K562 (cell line): ENCODE measurements around the gene BMPER. TPM values are rescaled to one million over a fixed set of nuclear protein-coding genes. Genes with fewer than 3 reads are reported as not detected.

Experiments
- ATAC-seq: fragments of 200-7000 bp; cut with Tn5 transposase; 3 replicates; pipeline ENCODE4 v1.9.1; 2020; ENCODE audit warnings: moderate library complexity
- BruUV-seq: library from RNA; stranded (reverse); fragments of 400-500 nt; replicated peaks from 2 replicates; lab custom pipeline; 2021; lab: Mats Ljungman, UMichigan
- CTCF ChIA-PET: fragments of 300-600 bp; formaldehyde crosslinking; extraction: SDS; loops from one replicate; lab custom pipeline; 2021; ENCODE audit warnings: low intra/inter-chr PET ratio; lab: Yijun Ruan, JAX
- POLR2A ChIA-PET: fragments of 300-600, 350-650 bp; sonication (Branson Sonifier 250); formaldehyde crosslinking; extraction: SDS; loops from one replicate; lab custom pipeline; 2021; ENCODE audit warnings: antibody characterized with exemption, inconsistent platforms; lab: Yijun Ruan, JAX
- DNase-seq, 4 experiments: peaks; one replicate each; pipeline versions ENCODE4 v3.0.0 to v3.0.0-alpha.2; 2011 to 2018; ENCODE audit warnings: low spot score in 3 of 4, mixed read lengths in 3 of 4; ENCODE audit errors: extremely low read depth in 1 of 4
- FAIRE-seq: peaks from 2 replicates; lab custom pipeline; 2011; peaks lifted over from hg19 to GRCh38; lab: Jason Lieb, UNC
- H2AFZ ChIP-seq: 2 replicates; pipeline ENCODE4 v1.6.0; 2011; ENCODE audit warnings: low read depth, low read length, control low read depth, inconsistent platforms
- H3K27ac ChIP-seq: fragments of 200-600 bp; 3 replicates; pipeline ENCODE4 v1.8.0; 2011; ENCODE audit warnings: low read depth, mild to moderate bottlenecking, control low read depth, inconsistent platforms, low read length, moderate library complexity, mixed read lengths; ENCODE audit errors: extremely low read depth
- H3K27me3 ChIP-seq, 2 experiments: fragments of 300-600 bp in 1 of 2; 2 replicates in 1 of 2; 3 replicates in 1 of 2; pipeline versions ENCODE4 v1.6.0 to v1.8.0; 2011; ENCODE audit warnings: inconsistent platforms in 2 of 2, low read length in 2 of 2, mild to moderate bottlenecking in 1 of 2, mixed read lengths in 1 of 2, moderate library complexity in 1 of 2; ENCODE audit not compliant: control insufficient read depth in 2 of 2, insufficient read depth in 2 of 2
- H3K36me3 ChIP-seq: fragments of 300-600 bp; 3 replicates; pipeline ENCODE4 v1.8.0; 2011; ENCODE audit warnings: mild to moderate bottlenecking, low read length, inconsistent platforms; ENCODE audit not compliant: control insufficient read depth, insufficient read depth
- H3K4me1 ChIP-seq, 2 experiments: fragments of 200-600 bp in 1 of 2; replicated peaks in 1 of 2; 2 replicates in 1 of 2; 3 replicates in 1 of 2; pipeline versions ENCODE4 v1.5.1 to v1.8.0; 2011; ENCODE audit warnings: inconsistent platforms in 2 of 2, low read length in 2 of 2, mild to moderate bottlenecking in 1 of 2, mixed read lengths in 1 of 2, moderate library complexity in 1 of 2; ENCODE audit not compliant: control insufficient read depth in 2 of 2, insufficient read depth in 2 of 2
- H3K4me2 ChIP-seq: 2 replicates; pipeline ENCODE4 v1.6.1; 2011; ENCODE audit warnings: low read length, control low read depth, inconsistent platforms, mixed read lengths; ENCODE audit not compliant: insufficient read depth
- H3K4me3 ChIP-seq: fragments of 200-600 bp; sonication (generic), shearing (Covaris generic); 2 replicates; pipeline ENCODE4 v1.5.1; 2016; ENCODE audit warnings: control low read depth, inconsistent platforms
- H3K79me2 ChIP-seq: fragments of 200-600 bp; 3 replicates; pipeline ENCODE4 v1.8.0; 2011; ENCODE audit warnings: low read length, inconsistent platforms; ENCODE audit not compliant: control insufficient read depth, insufficient read depth
- H3K9ac ChIP-seq, 2 experiments: 2 replicates each; pipeline versions ENCODE4 v1.6.0 to v1.6.1; 2011; ENCODE audit warnings: low read depth in 2 of 2, low read length in 2 of 2, control low read depth in 1 of 2, inconsistent platforms in 1 of 2, mild to moderate bottlenecking in 1 of 2, mixed read lengths in 1 of 2; ENCODE audit not compliant: insufficient read depth in 1 of 2
- H3K9me1 ChIP-seq: one replicate; pipeline ENCODE4 v1.6.0; 2011; ENCODE audit warnings: inconsistent platforms, mild to moderate bottlenecking, low read length, moderate library complexity; ENCODE audit not compliant: control insufficient read depth, insufficient read depth
- H3K9me3 ChIP-seq: replicated peaks from 2 replicates; pipeline ENCODE4 v1.5.1; 2011; ENCODE audit warnings: low read depth, low read length, inconsistent platforms; ENCODE audit not compliant: control insufficient read depth, insufficient read depth
- H4K20me1 ChIP-seq: replicated peaks from 2 replicates; pipeline ENCODE4 v1.6.1; 2011; ENCODE audit warnings: low read length, inconsistent platforms, mixed read lengths; ENCODE audit not compliant: control insufficient read depth, insufficient read depth
- CBX5 ChIP-seq: IDR thresholded peaks from 2 replicates; pipeline ENCODE4 v1.6.1; 2014; ENCODE audit warnings: low read depth, borderline replicate concordance
- EWSR1 ChIP-seq: fragments of 450-650 bp; IDR thresholded peaks from 2 replicates; pipeline ENCODE4 v1.6.1; 2018; ENCODE audit warnings: borderline replicate concordance, mild to moderate bottlenecking, low read depth, moderate library complexity; ENCODE audit not compliant: partially characterized antibody
- PRDM10 ChIP-seq: fragments of 450-650 bp; IDR thresholded peaks from 2 replicates; pipeline ENCODE4 v1.6.1; 2018; ENCODE audit not compliant: partially characterized antibody
- SFPQ ChIP-seq: fragments of 200-400 bp; formaldehyde crosslinking; IDR thresholded peaks from 2 replicates; pipeline ENCODE4 v1.6.1; 2017; ENCODE audit warnings: mild to moderate bottlenecking, low read depth, low read length, moderate library complexity
- ZNF41 ChIP-seq: fragments of 250-450 bp; sonication (Bioruptor Pico); conservative IDR thresholded peaks from 2 replicates; pipeline ENCODE4 v1.4.0; 2020; ENCODE audit warnings: mild to moderate bottlenecking
- WGBS: fragments of 100-300 bp; shearing (Covaris generic); methylation state at CpG from one replicate; pipeline ENCODE4 v1.1.6; 2016; ENCODE audit warnings: low coverage, mixed read lengths; ENCODE audit not compliant: insufficient coverage; ENCODE audit errors: missing lambda C conversion rate; 5-methylcytosine and 5-hydroxymethylcytosine counted together
- in situ Hi-C: fragments of 300-500 bp; cut with MboI; formaldehyde crosslinking; loops from 4 replicates; pipeline ENCODE4 v1.15.0; 2018; ENCODE audit warnings: inconsistent platforms, mixed read lengths
- intact Hi-C: fragments of 100-400 bp; cut with micrococcal nuclease; formaldehyde crosslinking; loops from 2 replicates; pipeline ENCODE4 v1.14.2; 2022
- polyA plus RNA-seq, 8 experiments: library from polyadenylated mRNA; depleted of rRNA in 4 of 8; stranded (reverse) in 5 of 8; unstranded in 3 of 8; fragments of >200 nt; fragmentation: Nextera tagmentation in 2 of 8; fragmentation: Illumina TruSeq in 1 of 8; extraction: Ambion mirVana in 2 of 8; extraction: Trizol in 1 of 8; gene quantifications; 2 replicates each; pipeline versions ENCODE4 v1.2.1 to v1.2.3, GENCODE V29; 2011 to 2014; ENCODE audit warnings: inconsistent platforms in 1 of 8, missing spikeins in 1 of 8
- total RNA-seq, 7 experiments: library from RNA; depleted of rRNA in 6 of 7; stranded (reverse); fragments of >200 nt in 6 of 7; fragmentation: Illumina TruSeq in 2 of 7; extraction: Trizol in 2 of 7; gene quantifications; 2 replicates each; pipeline versions ENCODE4 v1.2.1 to v1.2.3, GENCODE V29; 2011 to 2021; ENCODE audit warnings: low replicate concordance in 1 of 7
- TF ChIP-seq, protein P1 (sequence below): fragments of 250-450 bp; sonication (Bioruptor Pico); IDR thresholded peaks from 2 replicates; pipeline ENCODE4 v1.8.0; 2022; ENCODE audit warnings: inconsistent platforms

BMPER gene
- total and polyA plus RNA-seq, 9 of the 15 experiments (the other 6 are each of a cell fraction or from before 2014, with no cell fraction given), result not detected

DNA sequence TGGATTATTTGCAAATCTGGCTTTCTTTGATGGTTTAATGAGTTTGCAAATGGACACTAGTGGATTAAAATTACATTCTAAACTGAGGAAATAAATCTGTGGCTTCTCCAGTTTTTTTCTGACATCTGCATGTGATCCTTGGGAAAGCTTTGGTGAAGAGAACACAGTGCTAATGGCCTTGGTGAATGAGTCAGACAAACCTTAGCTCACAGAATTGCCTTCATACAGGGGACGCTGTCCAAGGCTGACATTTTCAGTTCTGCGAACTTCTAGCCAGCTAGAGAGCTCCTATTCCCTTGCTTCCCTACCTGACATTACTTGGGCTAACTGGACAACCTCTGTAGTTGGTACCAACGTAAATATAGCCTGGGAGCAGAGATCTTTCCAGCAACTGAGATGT is 21.2 kb downstream of the BMPER start:
- Histone ChIP-seq H3K4me1 (no peaks in the 10 kb centered on the region), H3K27me3 (no peaks in the 10 kb centered on the region), H3K79me2 (no peaks in the 10 kb centered on the region), H3K27ac (no peak overlapping the region), H2AFZ (no peak overlapping the region), H3K36me3 (no peaks in the 10 kb centered on the region), H3K4me2 (no peak overlapping the region), H3K9ac (no peak overlapping the region), H3K9me1 (no peaks in the 10 kb centered on the region), H3K4me3 (no peak overlapping the region), H4K20me1 (no peaks in the 10 kb centered on the region), H3K9me3 (no peaks in the 10 kb centered on the region)
- in situ Hi-C loops, result loop anchor here (10.0 to 25.0 kb wide), 2 partner anchors 742 to 1139 kb away; no protein-coding TSS in a partner anchor
- POLR2A ChIA-PET, result no interaction called here
- intact Hi-C loops, result no loop called here
- no TSS peak for BruUV-seq
- CTCF ChIA-PET, result no interaction called here
- DNase-seq (no peak), FAIRE-seq (no peak), ATAC-seq (no peak)
- WGBS, result 0% methylated on average over 3 of the region's 3 CpGs
- TF ChIP-seq EWSR1 (no peak), PRDM10 (no peak), ZNF41 (CRISPR knock-in tag) (no peak), CBX5 (no peak), SFPQ (no peak)
- TF ChIP-seq, protein P1, sequence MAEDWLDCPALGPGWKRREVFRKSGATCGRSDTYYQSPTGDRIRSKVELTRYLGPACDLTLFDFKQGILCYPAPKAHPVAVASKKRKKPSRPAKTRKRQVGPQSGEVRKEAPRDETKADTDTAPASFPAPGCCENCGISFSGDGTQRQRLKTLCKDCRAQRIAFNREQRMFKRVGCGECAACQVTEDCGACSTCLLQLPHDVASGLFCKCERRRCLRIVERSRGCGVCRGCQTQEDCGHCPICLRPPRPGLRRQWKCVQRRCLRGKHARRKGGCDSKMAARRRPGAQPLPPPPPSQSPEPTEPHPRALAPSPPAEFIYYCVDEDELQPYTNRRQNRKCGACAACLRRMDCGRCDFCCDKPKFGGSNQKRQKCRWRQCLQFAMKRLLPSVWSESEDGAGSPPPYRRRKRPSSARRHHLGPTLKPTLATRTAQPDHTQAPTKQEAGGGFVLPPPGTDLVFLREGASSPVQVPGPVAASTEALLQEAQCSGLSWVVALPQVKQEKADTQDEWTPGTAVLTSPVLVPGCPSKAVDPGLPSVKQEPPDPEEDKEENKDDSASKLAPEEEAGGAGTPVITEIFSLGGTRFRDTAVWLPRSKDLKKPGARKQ (CRISPR knock-in tag), result no peak
